GM18907 (cell line): ENCODE measurements around the gene RNF115.
"Not testable (repeated sequence)": the region's sequence is repeated elsewhere in the genome, so short reads cannot be mapped to it uniquely, and the experiment has no call there.

Experiments used
- ATAC-seq: cut with Tn5 transposase; IDR thresholded peaks from one replicate; pipeline ENCODE4 v1.9.1; 2021; ENCODE audit warnings: mild to moderate bottlenecking, moderate library complexity; ENCODE audit not compliant: unreplicated experiment

The RNF115 gene

GRCh38 chr1:145747398-145748247 lies 76.3 kb downstream of the RNF115 start:
- no peak for ATAC-seq

- ATAC-seq = no peak
Measured at GRCh38 chr1:145740269-145740668, 83.6 kb downstream of the RNF115 start.

- ATAC-seq = no peak
Measured at GRCh38 chr1:145736191-145736590, 87.7 kb downstream of the RNF115 start.

GRCh38 chr1:145730900-145731299 lies 93.0 kb downstream of the RNF115 start:
- no peak for ATAC-seq

- ATAC-seq = no peak
Measured at GRCh38 chr1:145730467-145730866, 93.4 kb downstream of the RNF115 start.

GRCh38 chr1:145729666-145730436 lies 94.0 kb downstream of the RNF115 start:
- ATAC-seq = no peak

- no peak for ATAC-seq
Measured at GRCh38 chr1:145729196-145729595, 94.7 kb downstream of the RNF115 start.

- not testable (repeated sequence) for ATAC-seq
Measured at GRCh38 chr1:145726193-145726592, 97.7 kb downstream of the RNF115 start.

- ATAC-seq = peak; percentile 75
Measured at GRCh38 chr1:145720878-145721671, 102.8 kb downstream of the RNF115 start.

GRCh38 chr1:145720556-145720877 lies 103.4 kb downstream of the RNF115 start:
- ATAC-seq = no peak

GRCh38 chr1:145719230-145720079 lies 104.4 kb downstream of the RNF115 start, which contains the start of gene CD160:
TSS of gene CD160 (plus strand) at chr1:145719499. CDS start at chr1:145728328, 8,829 bp downstream.
- no peak for ATAC-seq

GRCh38 chr1:145718465-145718864 lies 105.4 kb downstream of the RNF115 start:
- ATAC-seq = not testable (repeated sequence)

- no peak for ATAC-seq
Measured at GRCh38 chr1:145717833-145718232, 106.1 kb downstream of the RNF115 start.

GRCh38 chr1:145716641-145717345 lies 107.1 kb downstream of the RNF115 start:
- no peak for ATAC-seq

GRCh38 chr1:145714524-145715111 lies 109.3 kb downstream of the RNF115 start:
- no peak for ATAC-seq

- ATAC-seq = no peak
Measured at GRCh38 chr1:145711213-145711651, 112.7 kb downstream of the RNF115 start.

- no peak for ATAC-seq
Measured at GRCh38 chr1:145710291-145711027, 113.4 kb downstream of the RNF115 start.

GRCh38 chr1:145708063-145708462 lies 115.8 kb downstream of the RNF115 start:
- ATAC-seq = no peak
